ENCODE data around the gene ARL2BP. TPM values are rescaled to one million over a fixed set of nuclear protein-coding genes. Genes with fewer than 3 reads are reported as not detected.
A peak's percentile ranks its signal among the peaks of the same experiment; 100 is the strongest.

Gene ARL2BP
- total RNA-seq, 1 donor from 2014 or later: 81.9 TPM

DNA sequence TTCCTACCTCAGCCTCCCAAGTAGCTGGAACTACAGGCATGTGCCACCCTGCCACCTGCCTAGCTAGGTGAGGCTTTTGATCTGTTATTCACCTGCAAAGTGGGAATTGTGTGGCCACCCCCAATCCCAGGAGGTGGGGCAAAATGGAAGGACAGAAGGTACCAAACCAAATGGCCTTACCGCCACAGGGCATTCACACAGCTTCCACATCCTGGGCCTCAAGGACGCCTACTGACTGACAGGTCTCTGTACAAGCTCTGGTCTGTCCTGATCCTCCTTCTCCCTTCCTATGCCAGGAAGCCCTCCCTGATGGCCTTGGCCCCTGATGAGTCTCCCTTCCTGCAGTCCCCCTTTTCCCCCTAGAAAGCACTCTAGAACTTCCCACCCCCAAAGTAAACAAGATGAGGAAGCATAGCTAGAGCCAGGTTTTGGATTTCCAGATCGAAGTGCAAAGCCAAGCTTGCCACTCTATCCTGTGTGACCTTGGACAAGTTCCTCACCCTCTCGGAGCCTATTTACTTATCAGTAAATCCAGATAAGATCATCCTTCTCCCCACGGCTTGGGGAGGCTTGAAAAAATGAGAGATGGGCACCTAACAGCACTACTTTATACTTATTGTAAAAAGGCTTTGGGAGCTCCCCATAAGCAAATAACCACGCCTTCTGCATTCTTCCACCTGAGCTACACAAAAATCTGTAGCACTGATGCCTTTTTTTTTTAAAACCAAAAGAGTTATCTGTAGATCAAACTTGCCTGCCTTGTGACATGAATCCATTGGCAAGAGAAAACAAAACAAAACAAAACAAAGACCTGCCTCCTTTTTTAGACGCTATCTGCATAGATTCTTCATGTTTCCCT, 35.0 kb downstream of the ARL2BP start:
- FAIRE-seq (no peak), DNase-seq (ENCODE audit: low spot score in 2 of 2) (no peak)

DNA sequence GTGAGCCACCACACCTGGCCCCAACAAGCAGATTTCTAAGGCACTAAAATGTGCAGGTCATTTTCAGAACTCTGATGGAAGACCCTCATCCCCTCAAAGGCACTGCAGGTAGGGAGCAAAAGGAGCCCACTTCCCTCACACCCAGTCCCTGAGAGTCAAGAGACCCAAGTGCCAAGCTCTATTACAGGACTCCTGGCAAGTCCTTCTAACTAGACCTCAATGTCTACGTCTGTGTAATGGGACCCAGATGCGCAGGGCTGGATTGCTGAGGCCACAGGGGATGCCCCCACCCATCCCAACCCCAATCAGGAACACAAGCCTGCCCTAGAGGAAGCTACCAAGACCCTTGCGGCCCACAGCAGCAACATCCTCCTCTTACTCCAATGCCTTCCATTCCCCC, 36.7 kb downstream of the ARL2BP start:
- no peak for FAIRE-seq
- no peak for DNase-seq (ENCODE audit: low spot score in 2 of 2)

DNA sequence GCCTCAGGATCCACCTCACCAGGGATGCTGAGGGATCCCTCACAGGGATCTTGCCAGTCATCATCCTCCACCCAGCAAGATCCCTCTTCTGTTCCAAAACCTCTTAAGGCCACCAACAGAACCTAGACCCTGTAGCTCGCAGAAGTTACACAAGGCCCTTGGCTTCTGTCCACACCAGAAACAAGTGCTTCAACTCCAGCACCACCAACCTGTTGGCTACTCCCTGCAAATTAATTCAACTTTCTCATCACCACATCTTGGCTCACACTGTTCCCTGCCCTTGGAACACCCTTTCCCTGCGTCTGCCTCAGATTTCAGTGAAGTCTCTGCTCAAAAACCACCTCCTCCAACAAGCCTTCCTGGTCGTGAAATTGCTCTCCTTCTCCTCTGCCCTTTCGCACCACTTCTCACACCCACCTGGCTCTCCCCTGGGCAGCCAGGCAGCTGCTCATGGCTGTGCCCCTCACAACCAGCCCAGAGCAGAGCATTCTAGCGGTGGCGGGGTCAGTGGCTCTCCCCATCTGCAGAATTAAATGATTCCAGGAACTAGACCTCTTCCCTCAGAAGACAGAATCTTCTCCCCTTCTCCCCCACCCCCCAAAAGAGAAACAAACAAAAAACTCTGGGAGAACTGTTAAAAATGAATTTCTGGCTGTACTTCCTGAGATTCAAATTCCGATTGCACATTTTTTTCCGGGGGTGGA, 37.6 kb downstream of the ARL2BP start:
- FAIRE-seq: no peak
- DNase-seq (ENCODE audit: low spot score in 2 of 2): no peak

DNA sequence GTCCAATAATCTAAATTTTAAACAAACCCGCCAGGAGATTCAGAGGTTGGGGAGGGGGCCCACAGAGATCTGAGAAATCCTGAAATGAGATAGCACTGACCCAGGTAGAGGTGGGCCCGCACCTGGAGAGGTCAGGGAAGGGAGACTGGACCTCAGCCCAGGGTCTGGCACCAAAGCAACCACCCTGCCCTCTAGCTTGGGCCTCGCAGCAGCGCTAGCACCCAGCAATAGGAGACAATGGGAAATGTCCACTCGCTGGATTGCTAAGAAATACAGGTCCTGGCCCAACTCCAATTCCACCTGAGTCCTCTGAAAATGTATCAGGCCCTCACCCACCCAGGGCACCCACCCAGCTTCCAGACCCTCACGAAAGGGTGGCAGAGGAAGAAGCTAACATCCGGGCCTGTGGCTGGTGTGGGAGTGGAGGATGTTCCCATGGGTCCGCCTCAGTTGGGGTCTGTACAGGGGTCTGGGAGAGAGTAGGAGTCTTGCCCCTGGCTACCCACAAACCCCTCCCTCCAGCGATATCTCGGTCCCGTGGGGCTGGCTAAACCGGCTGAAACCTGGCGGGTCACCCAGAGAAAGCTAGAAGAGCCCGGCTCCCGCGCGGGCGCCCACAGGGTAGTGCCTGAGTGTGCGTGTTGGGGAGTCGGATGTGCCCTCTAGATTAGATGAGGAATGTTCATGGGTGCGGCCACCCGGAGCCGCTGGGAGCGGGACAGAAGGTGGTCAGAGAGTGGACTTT, 38.3 kb downstream of the ARL2BP start:
- no peak for DNase-seq (ENCODE audit: low spot score in 2 of 2)
- FAIRE-seq: no peak

DNA sequence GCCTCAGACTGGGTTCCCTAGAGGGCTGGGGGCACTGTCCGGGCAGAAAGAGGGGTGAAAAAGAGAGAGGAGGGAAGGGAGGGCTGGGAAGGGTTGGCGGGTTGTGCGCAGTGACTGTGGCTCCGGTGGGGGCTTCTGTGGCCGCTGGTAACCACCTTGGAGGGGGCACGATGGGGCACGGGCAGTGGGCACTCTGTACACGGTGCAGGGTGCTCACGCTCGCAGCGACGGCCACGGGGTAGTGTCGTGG, 38.8 kb downstream of the ARL2BP start:
- FAIRE-seq (no peak), DNase-seq (ENCODE audit: low spot score in 2 of 2) (no peak)

DNA sequence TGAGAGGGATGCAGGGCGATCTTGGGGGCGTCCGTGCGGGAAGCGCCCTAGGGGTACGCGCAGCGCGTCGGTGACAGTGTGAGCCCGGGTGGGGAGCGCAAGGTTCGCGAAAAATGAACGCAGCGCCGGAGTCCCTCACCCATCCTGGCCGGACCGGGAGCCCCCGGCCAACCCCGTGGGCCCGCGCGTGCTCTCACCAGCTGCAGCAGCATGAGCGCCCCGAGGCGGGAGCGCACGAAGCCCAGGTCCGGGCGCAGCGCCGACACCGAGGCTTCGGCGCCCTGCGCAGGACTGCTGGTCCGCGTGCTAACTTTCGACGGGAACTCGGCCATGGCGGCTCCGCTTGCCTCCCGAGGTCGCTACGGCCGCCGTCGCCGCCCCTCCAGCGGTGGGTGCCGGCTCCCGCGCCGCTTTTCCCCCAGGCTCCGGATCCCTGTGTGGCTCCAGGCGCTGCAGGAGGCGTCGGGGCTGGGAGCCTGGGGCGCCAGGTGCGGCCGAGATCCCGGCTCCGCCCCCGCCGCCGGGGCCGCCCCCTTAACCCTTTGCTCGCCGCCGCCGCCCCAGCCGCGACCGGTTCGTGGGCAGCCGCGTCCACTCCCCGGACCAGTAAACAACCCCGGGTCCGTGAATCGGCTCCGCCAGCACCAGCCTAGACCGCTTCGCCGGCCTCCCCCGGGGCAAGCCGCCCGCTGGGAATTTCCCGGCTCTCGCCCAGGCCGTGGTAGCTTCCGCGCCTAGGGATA, 39.3 kb downstream of the ARL2BP start, which contains the start of gene PLLP:
Gene PLLP, minus strand, starts transcription at position 464 of the 743 bp plus-strand sequence. Its CDS starts 132 bp downstream, at position 332.
- no peak for FAIRE-seq

DNA sequence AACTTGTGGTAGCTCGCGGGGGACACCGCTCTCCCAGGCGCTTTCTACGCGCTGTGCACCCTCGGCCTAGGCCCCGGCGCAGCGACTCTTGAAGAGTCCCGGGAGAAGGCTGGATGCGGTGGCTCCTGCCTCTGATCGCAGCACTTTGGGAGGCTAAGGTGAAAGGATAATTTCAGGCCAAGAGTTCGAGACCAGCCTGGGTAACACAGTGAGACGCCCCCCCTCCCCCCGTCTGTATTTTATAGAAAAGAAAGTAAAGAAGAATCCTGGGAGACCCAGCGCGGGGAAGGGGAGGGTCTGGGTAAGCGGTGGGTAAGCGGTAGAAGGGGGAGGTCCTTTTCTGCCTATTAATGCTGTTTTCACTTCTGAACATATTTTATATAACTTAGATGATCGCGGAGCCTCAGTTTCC, 39.9 kb downstream of the ARL2BP start:
- DNase-seq (ENCODE audit: low spot score in 2 of 2) (no peak), FAIRE-seq (no peak)

More for the DNA sequence above, 39.3 kb downstream of the ARL2BP start, which contains the start of gene PLLP:
- peak; percentile 86 to 89 for DNase-seq (ENCODE audit: low spot score in 2 of 2)

DNA sequence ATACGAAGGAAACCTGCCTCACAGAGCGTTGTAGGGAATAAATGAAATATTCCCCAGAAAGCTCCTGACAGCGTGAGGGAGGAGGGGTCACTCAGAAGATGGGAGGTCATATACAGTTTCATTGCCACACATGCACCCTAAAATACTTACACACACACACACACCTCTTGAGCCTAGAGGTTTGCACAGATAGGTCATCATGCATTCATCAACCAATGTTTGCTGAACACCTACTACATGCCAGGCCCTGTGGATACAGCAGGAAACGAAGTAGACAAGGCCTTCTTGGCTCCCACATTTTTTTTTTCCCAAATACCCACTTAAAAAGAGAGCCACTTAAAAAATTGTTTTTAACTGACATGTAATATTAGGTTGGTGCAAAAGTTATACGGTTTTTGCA, 40.3 kb downstream of the ARL2BP start:
- DNase-seq (ENCODE audit: low spot score in 2 of 2): no peak
- FAIRE-seq: no peak

DNA sequence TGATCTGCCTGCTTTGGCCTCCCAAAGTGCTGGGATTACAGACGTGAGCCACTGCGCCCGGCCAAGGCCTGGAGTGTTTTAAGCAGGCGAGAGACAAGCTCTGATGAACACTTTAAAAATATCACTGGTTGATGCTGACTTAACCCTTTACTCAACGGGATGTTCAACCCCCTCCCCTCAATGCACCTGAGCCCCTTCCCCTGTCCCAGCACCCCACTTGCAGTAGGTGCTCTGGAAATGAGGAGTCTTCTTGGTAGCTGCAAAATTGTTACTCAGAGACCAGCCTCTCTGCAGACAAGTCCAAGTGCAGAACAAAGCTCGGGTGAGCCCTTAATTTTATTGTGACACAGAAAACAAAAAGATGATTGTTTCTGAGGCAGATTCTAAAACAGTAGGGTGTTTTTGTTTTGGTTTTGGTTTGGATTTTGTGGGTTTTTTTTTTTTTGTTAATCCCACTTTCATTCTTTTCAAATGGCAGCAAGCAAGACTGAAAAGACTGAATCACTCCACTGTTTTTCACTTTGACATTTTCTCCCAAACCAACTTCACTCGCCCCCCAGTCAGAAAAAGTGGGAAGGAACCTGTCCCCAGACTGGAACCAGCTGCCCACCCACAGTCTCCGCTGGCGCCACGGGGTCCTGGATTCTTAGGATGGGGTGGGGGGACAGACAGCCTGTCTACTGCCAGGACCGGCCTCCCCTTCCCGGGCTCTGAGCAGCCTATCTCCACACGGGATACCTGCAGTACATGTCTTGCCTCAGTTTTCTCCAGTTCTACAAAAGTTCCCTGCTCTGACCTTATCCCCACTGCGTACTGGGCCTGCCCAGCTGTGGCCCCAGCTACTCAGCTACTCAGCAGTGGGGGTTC, 44.6 kb downstream of the ARL2BP start:
- FAIRE-seq: peak; percentile 36
- DNase-seq (ENCODE audit: low spot score in 2 of 2): no peak

DNA sequence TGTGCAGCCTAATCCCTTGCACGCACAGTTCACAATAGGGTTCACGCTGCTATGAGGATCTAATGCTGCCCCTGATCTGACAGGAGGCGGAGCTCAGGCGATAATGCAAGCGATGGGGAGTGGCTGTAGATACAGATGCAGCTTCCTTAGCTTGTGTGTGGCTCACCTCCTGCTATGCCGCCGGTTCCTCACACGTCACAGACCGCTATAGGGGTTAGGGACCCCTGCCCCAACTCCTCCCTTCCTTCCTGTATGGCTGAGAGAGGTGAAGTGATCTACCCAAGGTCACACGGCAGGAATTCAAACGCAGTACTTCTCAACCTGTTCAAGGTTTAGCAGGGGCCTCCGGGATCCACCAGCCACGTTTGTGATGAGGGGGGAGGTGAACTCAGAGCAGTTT, 52.8 kb downstream of the ARL2BP start:
- FAIRE-seq (no peak), DNase-seq (ENCODE audit: low spot score in 2 of 2) (no peak)

DNA sequence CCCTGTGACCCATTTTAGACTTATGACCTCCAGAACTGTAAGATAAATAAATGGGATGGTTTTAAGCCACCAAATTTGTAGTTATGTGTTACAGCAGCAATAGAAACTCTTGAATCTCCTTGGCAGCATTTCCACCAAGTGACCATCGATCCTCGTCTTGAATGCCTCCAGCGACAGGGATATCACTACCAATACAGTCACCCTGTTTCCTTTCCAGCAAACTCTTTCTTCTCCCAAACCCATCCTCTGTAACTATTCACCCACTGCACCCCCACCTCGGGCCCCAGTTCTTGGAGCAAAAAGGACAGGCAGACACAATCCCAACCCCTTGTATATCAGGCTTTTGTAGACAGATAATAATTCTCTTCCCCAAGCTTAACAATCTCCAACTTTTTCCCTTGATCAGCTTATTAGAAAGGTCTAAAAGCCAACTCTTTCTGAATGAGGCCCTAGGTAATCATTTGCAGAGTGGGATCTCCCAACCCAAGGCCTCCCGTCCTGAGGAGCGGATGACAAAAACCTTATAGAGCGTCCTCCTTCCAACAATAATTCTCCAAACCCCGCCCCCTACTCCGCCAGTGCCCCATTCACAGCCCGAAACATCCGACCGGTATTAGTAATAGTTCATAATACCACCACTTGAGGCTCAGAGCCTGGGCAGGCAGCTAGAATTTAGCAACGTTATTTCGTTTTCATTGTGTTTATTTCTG, 54.1 kb downstream of the ARL2BP start:
- FAIRE-seq (no peak), DNase-seq (ENCODE audit: low spot score in 2 of 2) (no peak)

DNA sequence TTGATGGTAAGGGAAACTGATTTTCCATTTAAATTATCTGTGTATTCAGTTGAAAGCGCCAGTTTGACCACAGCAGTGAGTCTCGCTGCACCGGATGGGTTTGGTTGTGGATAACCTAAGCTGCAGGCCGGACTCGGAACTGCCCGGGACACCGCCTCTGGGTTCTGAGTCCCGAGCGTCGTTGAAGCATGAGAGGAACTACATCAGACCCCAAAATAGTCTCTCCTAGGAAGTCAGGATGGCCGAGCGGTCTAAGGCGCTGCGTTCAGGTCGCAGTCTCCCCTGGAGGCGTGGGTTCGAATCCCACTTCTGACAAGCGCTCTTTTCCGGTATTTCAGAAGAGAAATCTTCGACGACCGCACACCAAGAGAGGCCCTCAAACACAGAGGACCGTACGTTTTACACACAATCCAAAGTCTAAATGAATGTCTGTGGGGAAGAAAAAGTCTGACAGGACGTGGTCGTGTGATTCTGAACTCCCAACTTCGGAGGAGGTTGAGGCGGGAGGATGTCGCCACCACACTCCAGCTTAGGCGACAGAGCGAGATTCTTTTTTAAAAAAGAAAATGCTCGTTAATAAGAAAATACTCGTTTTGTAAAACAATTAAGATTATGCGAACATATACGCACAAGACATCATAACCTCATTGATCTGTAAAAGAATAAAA, 54.8 kb downstream of the ARL2BP start:
- peak in 1 of 2 donors; percentile 81 for DNase-seq (ENCODE audit: low spot score in 2 of 2)
- no peak for FAIRE-seq

DNA sequence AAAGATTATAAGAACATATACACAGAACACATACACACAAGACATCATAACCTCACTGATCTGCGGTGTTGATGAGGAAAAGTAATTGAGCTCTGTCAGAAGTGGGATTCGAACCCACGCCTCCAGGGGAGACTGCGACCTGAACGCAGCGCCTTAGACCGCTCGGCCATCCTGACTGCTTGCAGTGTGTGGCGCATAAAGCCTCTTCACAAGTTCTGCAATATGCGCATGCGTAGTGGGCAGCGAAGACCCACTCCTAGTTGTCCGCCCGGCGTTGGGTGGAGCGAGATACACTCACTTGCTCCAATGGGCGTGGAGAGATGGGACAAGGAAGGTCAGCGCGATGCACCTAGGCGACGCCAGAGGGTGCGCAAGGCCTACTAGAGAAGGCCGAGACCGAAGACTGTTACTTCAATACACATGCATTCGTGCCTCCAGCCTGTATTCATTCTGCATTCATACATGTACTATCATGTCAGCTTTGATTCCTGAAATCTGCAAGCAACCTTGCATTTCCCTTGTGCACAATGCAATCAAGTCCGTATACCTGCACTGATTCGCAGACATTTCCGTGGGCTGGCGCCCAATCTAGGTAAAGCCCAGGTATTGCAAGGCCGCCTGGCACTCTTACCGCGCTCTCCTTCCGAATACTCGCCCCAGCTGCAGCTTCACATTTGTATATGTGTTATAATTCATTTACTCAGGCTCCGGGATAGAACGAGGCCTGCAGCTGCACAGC, 55.5 kb downstream of the ARL2BP start:
- FAIRE-seq (peak; percentile 78), DNase-seq (ENCODE audit: low spot score in 2 of 2) (peak; percentile 84 to 91)

DNA sequence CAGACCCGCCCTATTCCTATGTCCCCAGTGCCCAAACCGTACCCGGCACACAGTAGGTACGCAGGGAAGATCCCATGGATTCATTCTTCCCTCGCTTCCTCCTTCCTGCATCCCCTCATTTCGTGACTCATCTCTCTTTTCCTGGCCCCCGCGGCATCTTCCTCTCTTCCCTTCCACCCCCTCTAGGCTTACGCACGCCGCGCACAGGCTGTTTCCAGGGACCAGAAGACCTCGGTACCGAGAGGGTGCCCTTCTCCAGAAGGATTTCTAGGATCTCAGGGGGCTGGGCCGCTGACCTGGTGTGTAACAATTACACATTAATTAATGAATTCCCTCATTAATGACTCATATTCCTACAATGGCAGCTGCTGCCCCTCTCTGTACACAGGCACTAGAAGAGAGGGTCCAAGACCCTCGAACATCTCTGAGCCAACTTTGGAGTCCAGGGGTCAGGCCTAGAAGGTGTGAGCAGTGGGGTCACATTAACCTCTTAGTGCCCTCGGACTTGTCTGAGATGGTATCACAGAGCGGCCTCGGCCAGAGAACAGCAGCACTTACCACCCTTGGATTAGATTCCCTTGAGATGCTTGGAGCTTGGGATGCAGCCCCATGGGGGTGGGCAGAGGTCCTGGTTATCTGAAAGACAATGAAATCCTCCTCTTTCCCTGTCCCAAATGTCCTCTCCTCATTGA, 56.2 kb downstream of the ARL2BP start:
- FAIRE-seq: no peak
- DNase-seq (ENCODE audit: low spot score in 2 of 2): no peak
